PC-3 (cell line): ENCODE measurements around the gene PAK3. TPM values are rescaled to one million over a fixed set of nuclear protein-coding genes. Genes with fewer than 3 reads are reported as not detected.

Experiments used
- ATAC-seq: fragments of 200-7000 bp; cut with Tn5 transposase; 2 replicates; pipeline ENCODE4 v1.9.1; 2020; ENCODE audit warnings: mild to moderate bottlenecking, moderate library complexity
- BruUV-seq: library from RNA; stranded (reverse); fragments of 400-500 nt; replicated peaks from 2 replicates; lab custom pipeline; 2021; lab: Mats Ljungman, UMichigan
- CTCF ChIA-PET: fragments of 300-600 bp; sonication (Branson Sonifier 250); formaldehyde crosslinking; loops from one replicate; lab custom pipeline; 2022; ENCODE audit warnings: antibody characterized with exemption; lab: Charles Lee
- POLR2A ChIA-PET: fragments of 300-600 bp; sonication (Branson Sonifier 250); formaldehyde crosslinking; loops from one replicate; lab custom pipeline; 2022; ENCODE audit warnings: antibody characterized with exemption; ENCODE audit not compliant: unreplicated experiment; lab: Charles Lee
- DNase-seq: peaks from one replicate; pipeline ENCODE4 v3.0.0-alpha.2; 2015
- H2AFZ ChIP-seq: fragments of 300-600 bp; sonication (generic); 2 replicates; pipeline ENCODE4 v1.6.0; 2016; ENCODE audit warnings: antibody characterized with exemption, low read length
- H3F3A ChIP-seq: fragments of 300-600 bp; sonication (generic); one replicate; pipeline ENCODE4 v1.6.0; 2017; ENCODE audit warnings: antibody characterized with exemption, low read length, control low read depth, mild to moderate bottlenecking; ENCODE audit not compliant: unreplicated experiment
- H3K27ac ChIP-seq: fragments of 300-600 bp; sonication (generic); 2 replicates; pipeline ENCODE4 v1.5.1; 2016; ENCODE audit warnings: mild to moderate bottlenecking, low read length
- H3K27me3 ChIP-seq: fragments of 300-600 bp; sonication (generic); 2 replicates; pipeline ENCODE4 v1.6.1; 2016; ENCODE audit warnings: low read length, mixed read lengths
- H3K36me3 ChIP-seq: fragments of 300-600 bp; sonication (generic); 2 replicates; pipeline ENCODE4 v1.6.1; 2016; ENCODE audit warnings: low read depth, mixed run types, low read length, mixed read lengths
- H3K4me1 ChIP-seq: fragments of 300-600 bp; sonication (generic); 2 replicates; pipeline ENCODE4 v1.5.1; 2016; ENCODE audit warnings: low read length; ENCODE audit not compliant: insufficient read depth
- H3K4me2 ChIP-seq: fragments of 300-600 bp; sonication (generic); 2 replicates; pipeline ENCODE4 v1.6.0; 2016; ENCODE audit warnings: low read length
- H3K4me3 ChIP-seq: fragments of 300-600 bp; sonication (generic); 2 replicates; pipeline ENCODE4 v1.5.1; 2016; ENCODE audit warnings: mild to moderate bottlenecking, low read length, mixed read lengths
- H3K79me2 ChIP-seq: fragments of 300-600 bp; sonication (generic); 2 replicates; pipeline ENCODE4 v1.6.1; 2017; ENCODE audit warnings: low read length, mixed read lengths
- H3K9ac ChIP-seq: fragments of 300-600 bp; sonication (generic); 2 replicates; pipeline ENCODE4 v1.6.0; 2016; ENCODE audit warnings: mild to moderate bottlenecking, low read length
- H3K9me2 ChIP-seq: fragments of 300-600 bp; sonication (generic); replicated peaks from 2 replicates; pipeline ENCODE4 v1.6.1; 2016; ENCODE audit warnings: mixed run types, low read length, mixed read lengths
- H3K9me3 ChIP-seq: fragments of 300-600 bp; sonication (generic); 2 replicates; pipeline ENCODE4 v1.6.1; 2016; ENCODE audit warnings: low read length, mixed read lengths
- H4K20me1 ChIP-seq: fragments of 300-600 bp; sonication (generic); 2 replicates; pipeline ENCODE4 v1.6.1; 2016; ENCODE audit warnings: low read length, mixed read lengths
- CTCF ChIP-seq: fragments of 300-600 bp; sonication (generic); conservative IDR thresholded peaks from 2 replicates; pipeline ENCODE4 v1.5.1; 2017; ENCODE audit warnings: antibody characterized with exemption, low read depth, mild to moderate bottlenecking, low read length
- EZH2 ChIP-seq: fragments of 300-600 bp; sonication (generic); IDR thresholded peaks from one replicate; pipeline ENCODE4 v1.6.1; 2017; ENCODE audit warnings: antibody characterized with exemption, mild to moderate bottlenecking, low read length; ENCODE audit not compliant: unreplicated experiment
- EZH2phosphoT487 ChIP-seq: fragments of 300-600 bp; sonication (generic); IDR thresholded peaks from 2 replicates; pipeline ENCODE4 v1.6.1; 2018; ENCODE audit warnings: mild to moderate bottlenecking, antibody characterized with exemption, low read length, borderline replicate concordance
- intact Hi-C: fragments of 100-400 bp; cut with micrococcal nuclease; formaldehyde crosslinking; loops from 2 replicates; pipeline ENCODE4 v1.9.0; 2023
- total RNA-seq: library from RNA; depleted of rRNA; stranded (reverse); fragments of >200 nt; gene quantifications from 2 replicates; pipeline ENCODE4 v1.2.3, GENCODE V29; 2014

The PAK3 gene
- total RNA-seq, 1 experiment from 2014 or later: 2.0 TPM

GRCh38 chrX:111167334-111167733 lies 71.3 kb downstream of the PAK3 start:
- no TSS peak for BruUV-seq
- H3F3A ChIP-seq: no peaks in the 10 kb centered on the region
- CTCF ChIA-PET: no interaction called here
- H3K4me1 ChIP-seq: no peaks in the 10 kb centered on the region
- H4K20me1 ChIP-seq: no peaks in the 10 kb centered on the region
- no peak overlapping the region for H3K4me2 ChIP-seq
- no peak overlapping the region for H3K27ac ChIP-seq
- H3K36me3 ChIP-seq: no peaks in the 10 kb centered on the region
- no peak overlapping the region for H2AFZ ChIP-seq
- H3K79me2 ChIP-seq: no peaks in the 10 kb centered on the region
- intact Hi-C loops: loop anchor here (10.0 kb wide), 1 partner anchor 277 kb away; no protein-coding TSS in a partner anchor
- no peaks in the 10 kb centered on the region for H3K27me3 ChIP-seq
- no peaks in the 10 kb centered on the region for H3K9me2 ChIP-seq
- POLR2A ChIA-PET: no interaction called here
- TF ChIP-seq EZH2phosphoT487 (no peak), CTCF (no peak), EZH2 (no peak)
- H3K9me3 ChIP-seq: no peaks in the 10 kb centered on the region
- H3K4me3 ChIP-seq: no peak overlapping the region
- no peak for ATAC-seq
- no peak for DNase-seq
- H3K9ac ChIP-seq: no peak overlapping the region

DNA sequence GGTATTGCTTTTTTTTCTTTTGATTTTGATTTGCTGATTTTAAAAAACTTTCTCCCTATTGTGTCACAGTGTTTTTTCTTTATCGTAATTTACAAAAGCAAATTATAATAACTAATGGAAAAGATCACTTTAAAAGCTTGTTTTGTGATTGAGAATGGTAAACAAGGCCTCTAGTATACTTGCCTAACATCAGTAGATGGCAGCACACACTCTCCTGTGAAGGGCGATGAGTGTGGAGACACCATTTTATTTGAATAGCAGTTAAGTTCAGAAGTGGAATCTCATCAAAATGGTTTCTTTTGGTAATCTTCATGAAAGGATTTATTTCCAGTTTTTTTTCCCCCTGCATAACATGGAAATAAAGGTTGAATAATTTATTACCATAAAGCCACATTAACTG lies 72.3 kb downstream of the PAK3 start:
- no peaks in the 10 kb centered on the region for H3K79me2 ChIP-seq
- ATAC-seq (no peak; the same call in 1 of the 2 replicates), DNase-seq (peak; percentile 10)
- no peaks in the 10 kb centered on the region for H3K4me1 ChIP-seq
- intact Hi-C loops: loop anchor here (10.0 kb wide), 1 partner anchor 276 kb away; no protein-coding TSS in a partner anchor
- no peak overlapping the region for H3K4me2 ChIP-seq
- H3K27me3 ChIP-seq: no peaks in the 10 kb centered on the region
- no peak overlapping the region for H3K9ac ChIP-seq
- peak; percentile 48 for TF ChIP-seq CTCF
- no peak for TF ChIP-seq EZH2phosphoT487
- H3K4me3 ChIP-seq: no peak overlapping the region
- no TSS peak for BruUV-seq
- H3F3A ChIP-seq: no peaks in the 10 kb centered on the region
- no peaks in the 10 kb centered on the region for H4K20me1 ChIP-seq
- no peaks in the 10 kb centered on the region for H3K36me3 ChIP-seq
- POLR2A ChIA-PET: no interaction called here
- H2AFZ ChIP-seq: no peak overlapping the region
- H3K9me3 ChIP-seq: no peaks in the 10 kb centered on the region
- H3K9me2 ChIP-seq: no peaks in the 10 kb centered on the region
- CTCF ChIA-PET: no interaction called here
- H3K27ac ChIP-seq: no peak overlapping the region

DNA sequence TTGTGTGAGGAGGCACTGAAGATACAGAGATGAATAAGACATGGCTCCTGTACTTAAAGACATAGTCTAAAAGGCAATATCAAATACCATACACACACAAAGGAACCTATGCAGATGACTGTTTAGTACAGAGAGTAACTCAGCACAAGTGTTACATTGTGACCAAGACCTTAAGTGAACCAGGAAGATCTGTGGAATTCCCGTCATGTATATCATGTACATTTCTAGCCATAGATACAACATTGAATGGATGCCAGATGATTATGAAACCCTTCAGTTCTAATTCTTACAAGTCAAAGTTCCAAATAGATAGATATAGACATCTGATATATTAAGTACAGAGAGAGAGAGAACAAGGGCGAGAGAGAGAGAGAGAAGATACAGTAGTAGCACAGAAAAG lies 73.2 kb downstream of the PAK3 start:
- no peaks in the 10 kb centered on the region for H3F3A ChIP-seq
- ChIA-PET CTCF (no interaction called here), POLR2A (no interaction called here)
- no peak overlapping the region for H3K27ac ChIP-seq
- H3K4me2 ChIP-seq: no peak overlapping the region
- no peak overlapping the region for H3K9ac ChIP-seq
- H3K4me1 ChIP-seq: no peaks in the 10 kb centered on the region
- DNase-seq (no peak), ATAC-seq (no peak)
- no TSS peak for BruUV-seq
- no peak for TF ChIP-seq EZH2
- TF ChIP-seq EZH2phosphoT487: no peak
- TF ChIP-seq CTCF: no peak
- H2AFZ ChIP-seq: no peak overlapping the region
- H3K9me2 ChIP-seq: no peaks in the 10 kb centered on the region
- no peaks in the 10 kb centered on the region for H3K27me3 ChIP-seq
- intact Hi-C loops: loop anchor here (10.0 kb wide), 1 partner anchor 276 kb away; no protein-coding TSS in a partner anchor
- H3K79me2 ChIP-seq: no peaks in the 10 kb centered on the region
- no peaks in the 10 kb centered on the region for H3K9me3 ChIP-seq
- H3K4me3 ChIP-seq: no peak overlapping the region
- no peaks in the 10 kb centered on the region for H4K20me1 ChIP-seq
- no peaks in the 10 kb centered on the region for H3K36me3 ChIP-seq
